ENCODE results near the gene GJB4.

GJB4 gene

DNA sequence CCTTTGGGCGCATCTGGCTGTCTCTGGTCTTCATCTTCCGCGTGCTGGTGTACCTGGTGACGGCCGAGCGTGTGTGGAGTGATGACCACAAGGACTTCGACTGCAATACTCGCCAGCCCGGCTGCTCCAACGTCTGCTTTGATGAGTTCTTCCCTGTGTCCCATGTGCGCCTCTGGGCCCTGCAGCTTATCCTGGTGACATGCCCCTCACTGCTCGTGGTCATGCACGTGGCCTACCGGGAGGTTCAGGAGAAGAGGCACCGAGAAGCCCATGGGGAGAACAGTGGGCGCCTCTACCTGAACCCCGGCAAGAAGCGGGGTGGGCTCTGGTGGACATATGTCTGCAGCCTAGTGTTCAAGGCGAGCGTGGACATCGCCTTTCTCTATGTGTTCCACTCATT, 2.2 kb upstream of the GJB4 start:
- no peak for DNase-seq (ENCODE audit: low read depth)
- no peak overlapping the region for H3K4me3 ChIP-seq (ENCODE audit: low read length)
- TF ChIP-seq, protein P1, sequence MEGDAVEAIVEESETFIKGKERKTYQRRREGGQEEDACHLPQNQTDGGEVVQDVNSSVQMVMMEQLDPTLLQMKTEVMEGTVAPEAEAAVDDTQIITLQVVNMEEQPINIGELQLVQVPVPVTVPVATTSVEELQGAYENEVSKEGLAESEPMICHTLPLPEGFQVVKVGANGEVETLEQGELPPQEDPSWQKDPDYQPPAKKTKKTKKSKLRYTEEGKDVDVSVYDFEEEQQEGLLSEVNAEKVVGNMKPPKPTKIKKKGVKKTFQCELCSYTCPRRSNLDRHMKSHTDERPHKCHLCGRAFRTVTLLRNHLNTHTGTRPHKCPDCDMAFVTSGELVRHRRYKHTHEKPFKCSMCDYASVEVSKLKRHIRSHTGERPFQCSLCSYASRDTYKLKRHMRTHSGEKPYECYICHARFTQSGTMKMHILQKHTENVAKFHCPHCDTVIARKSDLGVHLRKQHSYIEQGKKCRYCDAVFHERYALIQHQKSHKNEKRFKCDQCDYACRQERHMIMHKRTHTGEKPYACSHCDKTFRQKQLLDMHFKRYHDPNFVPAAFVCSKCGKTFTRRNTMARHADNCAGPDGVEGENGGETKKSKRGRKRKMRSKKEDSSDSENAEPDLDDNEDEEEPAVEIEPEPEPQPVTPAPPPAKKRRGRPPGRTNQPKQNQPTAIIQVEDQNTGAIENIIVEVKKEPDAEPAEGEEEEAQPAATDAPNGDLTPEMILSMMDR (conservative IDR thresholded peaks at IDR 0.05; ENCODE audit: low read length): no peak

DNA sequence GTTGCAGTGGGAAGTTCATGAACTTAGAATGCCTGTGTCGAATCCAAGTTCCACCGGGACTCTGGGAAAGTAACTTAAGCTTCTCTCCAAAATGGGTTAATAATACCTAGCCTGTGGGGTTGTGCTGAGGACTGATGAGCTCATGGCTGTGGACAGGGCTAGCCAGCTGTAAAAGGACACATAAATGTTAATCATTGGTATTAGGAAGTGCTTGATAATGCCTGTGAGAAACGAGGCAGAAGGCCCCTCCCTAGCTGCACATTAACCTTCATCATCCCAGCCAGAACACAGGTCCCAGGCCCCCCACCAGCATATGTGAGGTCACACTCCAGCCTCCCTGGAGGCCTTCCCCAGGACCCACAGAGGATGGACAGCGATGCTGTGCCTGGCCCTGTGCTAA, 789 bp upstream of the GJB4 start:
- no peak overlapping the region for H3K4me3 ChIP-seq (ENCODE audit: low read length)
- TF ChIP-seq, protein P1 (conservative IDR thresholded peaks at IDR 0.05; ENCODE audit: low read length): no peak
- DNase-seq (ENCODE audit: low read depth): no peak

DNA sequence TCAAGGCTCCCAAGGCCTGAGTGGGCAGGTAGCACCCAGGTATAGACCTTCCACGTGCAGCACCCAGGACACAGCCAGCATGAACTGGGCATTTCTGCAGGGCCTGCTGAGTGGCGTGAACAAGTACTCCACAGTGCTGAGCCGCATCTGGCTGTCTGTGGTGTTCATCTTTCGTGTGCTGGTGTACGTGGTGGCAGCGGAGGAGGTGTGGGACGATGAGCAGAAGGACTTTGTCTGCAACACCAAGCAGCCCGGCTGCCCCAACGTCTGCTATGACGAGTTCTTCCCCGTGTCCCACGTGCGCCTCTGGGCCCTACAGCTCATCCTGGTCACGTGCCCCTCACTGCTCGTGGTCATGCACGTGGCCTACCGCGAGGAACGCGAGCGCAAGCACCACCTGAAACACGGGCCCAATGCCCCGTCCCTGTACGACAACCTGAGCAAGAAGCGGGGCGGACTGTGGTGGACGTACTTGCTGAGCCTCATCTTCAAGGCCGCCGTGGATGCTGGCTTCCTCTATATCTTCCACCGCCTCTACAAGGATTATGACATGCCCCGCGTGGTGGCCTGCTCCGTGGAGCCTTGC, 1.7 kb downstream of the GJB4 start:
- TF ChIP-seq, protein P1 (conservative IDR thresholded peaks at IDR 0.05; ENCODE audit: low read length): no peak
- DNase-seq (ENCODE audit: low read depth): no peak
- H3K4me3 ChIP-seq (ENCODE audit: low read length): no peak overlapping the region

DNA sequence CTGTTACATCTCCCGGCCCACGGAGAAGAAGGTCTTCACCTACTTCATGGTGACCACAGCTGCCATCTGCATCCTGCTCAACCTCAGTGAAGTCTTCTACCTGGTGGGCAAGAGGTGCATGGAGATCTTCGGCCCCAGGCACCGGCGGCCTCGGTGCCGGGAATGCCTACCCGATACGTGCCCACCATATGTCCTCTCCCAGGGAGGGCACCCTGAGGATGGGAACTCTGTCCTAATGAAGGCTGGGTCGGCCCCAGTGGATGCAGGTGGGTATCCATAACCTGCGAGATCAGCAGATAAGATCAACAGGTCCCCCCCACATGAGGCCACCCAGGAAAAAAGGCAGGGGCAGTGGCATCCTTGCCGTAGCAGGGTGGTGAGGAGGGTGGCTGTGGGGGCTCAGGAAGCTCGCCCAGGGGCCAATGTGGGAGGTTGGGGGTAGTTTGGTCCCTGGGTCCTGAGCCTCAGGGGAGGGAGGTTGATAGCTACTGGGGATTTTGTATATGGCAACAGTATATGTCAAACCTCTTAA, 2.3 kb downstream of the GJB4 start:
- no peak for DNase-seq (ENCODE audit: low read depth)
- TF ChIP-seq, protein P1 (conservative IDR thresholded peaks at IDR 0.05; ENCODE audit: low read length): no peak
- no peak overlapping the region for H3K4me3 ChIP-seq (ENCODE audit: low read length)

DNA sequence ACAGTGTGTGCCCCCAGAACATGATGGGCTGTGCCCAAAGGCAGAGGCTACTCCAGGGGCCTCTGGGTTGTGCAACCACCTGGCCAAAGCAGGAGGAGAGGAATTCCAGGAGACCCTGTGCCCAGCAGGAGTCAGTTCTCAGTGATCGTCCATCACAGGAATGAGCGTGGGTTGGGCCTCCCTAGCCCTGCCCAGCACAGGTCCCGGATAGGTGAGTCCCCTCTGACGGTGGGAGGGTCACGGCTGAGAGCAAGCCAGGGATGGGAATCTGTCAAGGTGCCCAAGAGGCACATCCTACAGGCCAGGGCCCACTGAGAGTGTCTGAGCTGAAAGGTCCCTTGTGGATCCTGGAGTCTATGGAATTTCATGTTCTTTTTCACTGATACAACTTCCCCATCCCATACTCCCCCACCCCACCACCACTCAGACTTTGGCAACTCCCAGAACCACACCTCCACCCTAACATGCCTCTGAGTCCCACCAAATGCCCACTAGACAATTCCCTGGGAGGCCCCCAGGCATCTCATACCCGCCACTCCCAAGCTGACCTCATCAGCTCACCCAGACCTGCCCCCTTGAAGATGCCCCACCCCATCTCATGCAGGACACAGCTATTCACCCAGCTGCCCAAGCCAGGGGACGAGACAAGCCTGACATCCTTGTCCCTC, 3.1 kb downstream of the GJB4 start:
- no peak for DNase-seq (ENCODE audit: low read depth)
- H3K4me3 ChIP-seq (ENCODE audit: low read length): no peak overlapping the region
- TF ChIP-seq, protein P1 (conservative IDR thresholded peaks at IDR 0.05; ENCODE audit: low read length): no peak

DNA sequence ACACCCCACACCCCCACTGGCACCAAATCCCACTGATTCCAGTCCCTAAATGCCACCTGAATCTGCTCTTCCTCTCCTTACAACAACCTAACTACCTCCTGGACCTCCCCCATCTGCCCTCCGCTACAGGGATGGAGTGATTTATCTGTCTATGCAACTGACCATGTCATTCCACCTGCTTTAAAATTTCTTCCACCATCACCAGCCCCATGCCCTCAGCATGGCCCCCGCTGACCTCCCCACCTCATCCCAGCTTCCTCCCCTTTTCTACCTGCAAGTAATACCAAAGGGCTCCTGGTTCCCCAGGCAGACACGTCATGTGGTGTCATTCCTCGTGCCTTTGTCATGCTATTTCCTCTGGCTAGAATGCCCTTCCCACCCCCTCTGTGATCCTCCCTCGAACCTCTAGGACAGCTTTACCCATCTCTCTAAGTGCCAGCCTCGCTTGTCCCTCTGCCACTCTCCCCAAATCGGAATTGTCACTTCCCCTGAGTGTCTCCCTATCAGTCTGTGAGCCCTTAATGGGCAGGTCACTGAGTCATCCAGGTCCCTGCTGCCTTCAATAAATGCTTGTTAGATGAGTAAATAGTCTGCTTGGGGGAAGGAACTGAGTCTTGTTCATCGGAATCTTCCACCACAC, 3.7 kb downstream of the GJB4 start:
- DNase-seq (ENCODE audit: low read depth): peak; percentile 23
- no peak overlapping the region for H3K4me3 ChIP-seq (ENCODE audit: low read length)
- TF ChIP-seq, protein P1 (conservative IDR thresholded peaks at IDR 0.05; ENCODE audit: low read length): no peak

All from AG10803 (cell line).